A204.1 (cell line): ENCODE data around the gene LRRC59.

Experiments used
- FAIRE-seq: peaks from 2 replicates; lab custom pipeline; 2012; peaks lifted over from hg19 to GRCh38; lab: Jason Lieb, UNC

Gene LRRC59

DNA sequence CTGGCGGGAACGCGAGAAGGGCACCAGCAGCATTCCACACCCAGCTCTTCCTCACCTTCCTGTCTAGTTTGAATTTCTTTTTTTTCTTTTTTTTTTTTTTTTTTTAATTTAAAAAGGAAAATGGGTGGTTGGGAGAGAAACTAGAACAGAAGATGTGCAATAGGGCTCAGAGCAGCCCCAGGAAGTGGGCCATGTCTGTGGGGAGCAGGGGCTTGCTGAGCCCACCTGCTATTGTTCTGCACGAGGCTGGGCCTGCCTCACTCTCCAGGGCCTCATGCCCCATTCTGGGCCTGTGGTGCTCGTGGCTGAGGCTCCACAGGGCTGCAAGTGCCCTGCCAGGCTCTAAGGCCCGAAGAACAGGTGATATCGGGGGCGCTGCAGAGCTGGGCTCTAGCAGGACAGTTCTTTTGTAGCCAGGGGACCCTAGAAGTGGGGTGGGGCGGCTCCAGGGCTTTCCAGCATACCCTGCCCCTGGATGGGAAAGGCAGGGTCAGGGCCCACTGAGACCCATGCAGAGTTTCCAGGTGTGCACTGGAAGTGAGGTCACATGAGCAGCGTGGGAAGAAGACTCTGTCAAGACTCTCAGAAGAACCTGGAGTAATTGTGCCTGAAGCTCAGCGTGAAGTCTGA lies 36.7 kb downstream of the LRRC59 start:
- FAIRE-seq, result no peak

DNA sequence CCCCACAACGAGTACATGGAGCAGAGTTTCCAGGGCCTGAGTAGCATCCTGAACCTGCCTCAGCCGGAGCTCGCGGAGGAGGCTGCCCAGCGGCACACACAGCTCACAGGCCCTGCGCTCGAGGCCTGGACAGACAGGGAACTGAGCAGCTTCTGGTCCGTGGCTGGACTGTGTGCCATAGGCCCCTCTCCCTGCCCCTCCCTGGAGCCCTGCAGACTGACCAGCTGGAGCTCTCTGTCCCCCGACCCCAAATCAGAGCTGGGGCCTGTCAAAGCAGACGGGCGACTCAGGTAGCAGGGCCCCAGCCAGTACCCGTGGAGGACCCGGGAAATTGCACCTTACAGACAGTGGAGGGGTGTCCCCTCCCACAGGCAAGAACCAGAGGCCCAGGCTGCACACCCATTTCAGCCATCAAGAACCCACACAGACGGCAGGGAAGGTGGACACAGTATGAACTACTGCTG lies 37.3 kb downstream of the LRRC59 start:
- no peak for FAIRE-seq

DNA sequence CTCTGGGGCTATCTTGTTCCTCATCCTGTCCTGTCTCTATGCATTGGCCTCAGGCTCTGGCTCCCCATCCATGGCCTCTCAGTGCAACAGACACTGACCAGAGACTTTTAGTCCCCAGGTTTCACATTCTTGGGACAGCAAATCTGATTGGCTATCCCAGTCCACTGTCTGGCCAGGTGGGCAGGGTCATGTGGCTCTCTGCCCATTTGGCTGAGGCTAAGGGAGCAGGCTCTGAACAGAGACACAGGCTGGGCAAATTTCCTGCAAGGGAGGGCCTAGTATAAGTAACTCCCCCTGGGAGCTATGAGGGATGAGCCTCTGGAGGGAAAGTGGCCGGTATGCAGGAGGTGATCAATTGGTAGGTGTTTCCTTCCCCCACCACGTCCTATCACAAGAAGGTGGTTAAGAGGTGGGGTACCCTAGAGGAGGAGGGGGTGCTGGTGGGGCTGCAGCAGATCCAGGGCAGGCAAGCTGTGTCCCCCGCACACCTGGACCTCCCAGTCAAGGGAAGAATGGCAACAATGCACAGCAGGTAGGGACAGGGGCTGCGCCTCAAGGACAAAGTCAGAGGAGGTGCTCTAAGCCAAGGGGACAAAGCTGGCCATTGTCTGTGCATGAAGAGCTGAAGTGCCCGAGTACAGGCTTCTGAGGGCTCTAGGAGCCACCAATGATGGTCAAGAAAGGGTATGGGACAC lies 38.2 kb downstream of the LRRC59 start:
- FAIRE-seq, result no peak

DNA sequence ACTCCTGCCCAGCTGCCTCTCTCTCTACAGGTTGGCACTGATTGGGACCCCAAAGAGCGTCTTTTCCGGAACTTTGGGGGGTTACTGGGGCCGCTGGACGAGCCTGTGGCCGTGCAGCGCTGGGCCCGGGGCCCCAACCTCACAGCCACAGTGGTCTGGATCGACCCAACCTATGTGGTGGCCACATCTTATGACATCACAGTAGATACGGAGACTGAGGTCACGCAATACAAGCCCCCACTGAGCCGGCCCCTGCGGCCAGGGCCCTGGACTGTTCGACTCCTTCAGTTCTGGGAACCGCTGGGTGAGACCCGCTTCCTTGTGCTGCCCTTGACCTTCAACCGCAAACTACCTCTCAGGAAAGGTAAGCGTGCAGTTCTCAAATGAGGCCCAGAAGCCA lies 39.1 kb downstream of the LRRC59 start:
- FAIRE-seq, result no peak

DNA sequence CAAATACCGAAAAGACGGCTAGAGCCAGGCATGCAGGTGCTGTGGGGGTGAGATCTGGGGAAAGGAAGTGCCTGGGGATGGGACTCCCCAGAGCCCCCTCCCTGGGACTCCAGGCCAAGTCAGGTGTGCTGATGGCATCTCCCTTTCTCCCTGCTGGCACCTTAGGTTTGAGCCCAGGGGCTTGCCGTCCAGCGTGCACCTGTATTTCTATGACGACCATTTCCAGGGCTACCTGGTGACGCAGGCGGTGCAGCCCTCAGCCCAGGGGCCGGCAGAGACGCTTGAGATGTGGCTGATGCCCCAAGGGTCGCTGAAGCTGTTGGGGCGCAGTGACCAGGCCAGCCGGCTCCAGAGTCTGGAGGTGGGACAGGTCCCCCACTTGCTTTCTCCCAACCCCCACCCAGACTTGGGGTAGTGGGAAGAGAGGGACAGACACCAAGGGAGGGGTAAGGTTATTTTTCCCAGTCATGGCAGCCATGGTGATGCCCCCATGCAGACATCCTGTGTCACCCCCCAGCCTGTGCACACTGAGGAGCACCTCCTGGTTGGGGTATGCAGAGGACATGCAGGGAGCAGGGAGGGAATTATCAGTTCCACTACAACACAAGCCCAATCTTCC lies 40.3 kb downstream of the LRRC59 start:
- no peak for FAIRE-seq

DNA sequence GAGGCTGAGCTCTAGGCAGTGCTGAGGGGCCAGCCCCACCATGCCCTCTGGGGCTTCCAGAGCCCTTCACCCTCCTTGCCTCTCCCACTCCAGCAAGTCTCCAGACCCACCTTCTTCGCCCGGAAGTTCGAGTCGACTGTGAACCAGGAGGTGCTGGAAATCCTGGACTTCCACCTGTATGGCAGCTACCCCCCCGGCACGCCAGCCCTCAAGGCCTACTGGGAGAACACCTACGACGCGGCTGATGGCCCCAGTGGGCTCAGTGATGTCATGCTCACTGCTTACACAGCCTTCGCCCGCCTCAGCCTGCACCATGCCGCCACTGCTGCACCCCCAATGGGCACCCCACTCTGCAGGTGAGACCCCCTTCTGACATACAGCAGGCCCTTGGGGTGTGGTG lies 40.9 kb downstream of the LRRC59 start:
- FAIRE-seq, result no peak

DNA sequence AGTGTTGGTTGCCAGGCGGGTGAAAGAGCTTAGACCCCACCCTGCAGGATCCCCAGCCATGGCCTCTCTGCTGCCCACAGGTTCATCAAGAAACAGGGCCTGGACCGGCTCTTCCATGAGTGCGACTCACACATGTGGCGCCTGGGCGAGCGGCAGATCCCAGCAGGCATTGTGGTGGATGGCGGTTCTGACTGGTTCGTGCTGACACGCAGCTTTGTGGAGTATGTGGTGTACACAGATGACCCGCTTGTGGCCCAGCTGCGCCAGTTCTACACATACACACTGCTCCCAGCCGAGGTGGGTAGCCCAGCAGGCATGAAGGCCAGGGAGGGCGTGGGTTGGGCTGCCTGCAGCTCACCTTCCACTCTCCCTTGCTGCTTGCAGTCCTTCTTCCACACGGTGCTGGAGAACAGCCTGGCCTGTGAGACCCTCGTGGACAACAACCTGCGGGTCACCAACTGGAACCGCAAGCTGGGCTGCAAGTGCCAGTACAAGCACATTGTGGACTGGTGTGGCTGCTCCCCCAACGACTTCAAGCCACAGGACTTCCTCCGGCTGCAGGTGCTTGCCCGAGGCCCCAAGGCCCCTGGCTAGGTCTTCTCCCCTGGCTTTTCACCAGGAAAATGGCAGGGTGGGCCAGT lies 41.5 kb downstream of the LRRC59 start:
- no peak for FAIRE-seq

DNA sequence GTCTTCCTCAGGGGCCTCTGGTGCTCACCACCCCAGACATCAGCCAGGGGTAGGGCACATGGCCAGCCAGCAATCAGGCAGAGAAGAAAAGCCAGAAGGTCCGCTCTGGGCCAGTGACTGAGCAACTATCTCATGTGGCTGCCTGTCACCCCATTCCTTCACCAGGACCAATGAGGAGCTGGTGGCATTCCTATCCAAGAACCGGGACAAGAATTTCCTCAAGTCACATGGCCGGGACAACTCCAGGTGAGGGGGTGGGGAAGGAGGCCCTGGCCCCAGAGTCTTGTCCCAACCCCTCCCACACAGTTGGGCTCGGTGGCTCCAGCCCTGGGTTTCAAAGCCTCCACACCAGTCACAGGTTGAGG lies 42.0 kb downstream of the LRRC59 start:
- FAIRE-seq, result no peak

DNA sequence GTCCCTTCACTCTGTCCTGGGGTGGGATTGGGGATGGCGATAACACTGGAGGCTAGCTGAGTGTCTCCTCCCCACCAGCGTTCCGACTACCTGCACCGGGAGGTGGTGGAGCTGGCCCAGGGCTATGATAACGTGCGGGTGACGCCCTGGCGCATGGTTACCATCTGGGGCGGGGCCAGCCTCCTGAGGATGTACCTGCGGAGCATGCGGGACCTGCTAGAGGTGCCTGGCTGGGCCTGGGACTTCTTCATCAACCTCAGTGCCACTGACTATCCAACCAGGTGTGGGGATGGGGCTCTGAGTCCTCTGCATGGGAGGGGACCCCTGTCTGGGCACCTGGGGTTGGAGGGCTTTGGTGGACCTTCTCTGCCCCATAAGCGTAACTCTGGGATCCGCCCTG lies 42.5 kb downstream of the LRRC59 start:
- no peak for FAIRE-seq

DNA sequence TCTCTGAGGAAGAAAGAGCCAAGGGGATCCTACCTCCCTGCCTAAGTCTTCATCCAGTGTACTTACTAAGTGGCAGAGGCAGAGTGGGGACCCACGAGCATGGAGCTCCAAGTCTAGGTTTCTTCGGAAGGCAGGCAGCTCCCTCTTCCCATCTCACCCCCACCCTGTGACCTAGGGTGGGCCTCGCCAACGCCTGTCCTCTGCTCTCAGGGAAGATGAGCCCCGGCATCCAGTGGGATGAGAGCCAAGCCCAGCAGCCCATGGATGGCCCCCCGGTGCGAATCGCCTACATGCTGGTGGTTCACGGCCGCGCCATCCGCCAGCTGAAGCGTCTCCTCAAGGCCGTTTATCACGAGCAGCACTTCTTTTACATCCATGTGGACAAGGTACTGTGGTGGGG lies 43.1 kb downstream of the LRRC59 start:
- no peak for FAIRE-seq

DNA sequence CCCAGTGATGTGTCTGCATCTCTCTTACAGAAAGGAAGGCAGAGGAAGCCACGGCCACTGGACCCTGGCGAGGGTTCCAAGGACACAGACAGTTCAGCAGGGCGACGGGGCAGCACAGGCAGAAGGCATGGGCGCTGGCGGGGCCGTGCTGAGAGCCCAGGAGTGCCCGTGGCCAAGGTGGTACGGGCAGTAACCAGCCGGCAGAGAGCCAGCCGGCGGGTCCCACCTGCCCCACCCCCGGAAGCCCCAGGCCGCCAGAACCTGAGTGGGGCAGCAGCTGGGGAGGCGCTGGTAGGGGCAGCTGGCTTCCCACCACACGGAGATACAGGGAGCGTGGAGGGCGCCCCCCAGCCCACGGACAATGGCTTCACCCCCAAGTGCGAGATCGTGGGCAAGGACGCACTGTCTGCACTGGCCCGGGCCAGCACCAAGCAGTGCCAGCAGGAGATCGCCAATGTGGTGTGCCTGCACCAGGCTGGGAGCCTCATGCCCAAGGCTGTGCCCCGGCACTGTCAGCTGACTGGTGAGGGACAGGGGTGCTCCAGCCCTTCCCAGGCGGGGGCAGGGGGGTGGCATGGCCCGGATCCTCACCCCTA lies 43.6 kb downstream of the LRRC59 start:
- no peak for FAIRE-seq

DNA sequence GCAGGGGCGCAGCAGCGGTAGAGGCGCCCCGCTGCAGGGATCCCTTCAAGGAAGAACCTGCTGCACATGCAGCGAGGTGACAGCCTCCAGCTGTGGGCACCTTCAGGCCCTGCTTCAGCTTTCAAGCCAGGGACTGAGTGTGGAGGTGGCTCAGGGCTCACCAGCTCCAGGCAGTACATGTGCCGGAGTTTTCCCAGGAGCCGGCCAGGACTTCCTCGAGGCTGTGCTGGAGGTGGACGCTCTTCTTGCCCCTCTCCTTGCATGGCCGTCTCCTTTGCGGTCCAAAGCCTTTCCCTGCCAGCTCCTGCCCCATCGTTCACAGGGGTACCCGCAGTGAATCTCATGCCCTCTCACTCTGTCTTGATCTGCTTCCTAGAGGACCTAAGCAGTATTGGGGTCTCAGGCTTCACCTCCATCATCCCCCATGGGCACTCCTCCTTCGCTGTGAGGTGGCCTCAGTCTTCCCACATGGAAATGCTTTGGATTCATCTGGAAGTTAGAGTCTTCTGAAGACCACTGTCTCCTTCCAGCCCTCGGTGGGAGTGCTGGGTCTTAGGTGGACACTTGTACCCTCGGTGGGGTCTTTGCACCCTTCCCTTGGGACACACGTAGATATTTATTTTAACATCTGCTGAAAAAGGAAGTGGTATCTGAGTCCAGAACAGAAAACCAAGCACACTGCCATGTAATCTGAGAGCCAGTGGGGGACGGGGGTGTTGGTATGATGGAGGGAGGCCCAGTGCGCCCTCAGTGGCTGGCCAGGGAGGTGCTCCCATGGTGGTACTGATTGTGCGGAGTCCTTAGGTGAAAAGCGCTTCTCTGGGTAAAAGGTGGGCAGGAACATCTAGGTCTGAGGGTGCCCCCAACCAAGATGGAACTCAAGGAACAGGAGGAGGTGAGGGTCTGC lies 44.4 kb downstream of the LRRC59 start:
- no peak for FAIRE-seq

DNA sequence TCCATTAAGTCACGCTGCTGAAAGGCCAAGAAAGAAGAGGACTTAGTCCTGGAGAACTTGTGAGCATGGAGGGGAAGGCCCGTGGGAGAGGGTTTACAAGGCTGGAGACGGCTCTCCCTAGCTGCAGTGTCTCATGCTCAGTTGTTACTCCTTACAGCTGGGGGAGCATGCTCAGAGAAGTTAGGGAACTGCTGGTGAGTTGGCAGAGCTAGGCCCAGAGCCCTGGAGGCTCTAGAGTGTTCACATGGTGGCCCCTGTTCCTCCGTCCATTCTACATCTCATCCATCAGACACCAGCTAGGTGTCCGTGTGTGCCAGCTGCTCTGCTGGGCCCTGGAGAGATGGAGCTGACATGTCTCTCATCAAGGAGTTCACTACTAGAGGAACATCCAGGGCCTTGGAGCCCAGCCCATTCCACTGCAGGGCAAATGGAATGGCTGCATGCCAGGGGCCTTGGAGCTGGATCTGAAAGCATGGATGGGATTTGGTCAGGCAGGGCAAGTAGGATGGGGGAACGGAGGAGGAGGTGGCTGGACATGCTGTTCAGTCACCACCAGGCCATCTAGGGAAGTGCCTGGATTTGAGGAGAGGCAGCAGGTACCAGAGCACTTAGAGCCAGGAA lies 45.1 kb downstream of the LRRC59 start:
- no peak for FAIRE-seq

DNA sequence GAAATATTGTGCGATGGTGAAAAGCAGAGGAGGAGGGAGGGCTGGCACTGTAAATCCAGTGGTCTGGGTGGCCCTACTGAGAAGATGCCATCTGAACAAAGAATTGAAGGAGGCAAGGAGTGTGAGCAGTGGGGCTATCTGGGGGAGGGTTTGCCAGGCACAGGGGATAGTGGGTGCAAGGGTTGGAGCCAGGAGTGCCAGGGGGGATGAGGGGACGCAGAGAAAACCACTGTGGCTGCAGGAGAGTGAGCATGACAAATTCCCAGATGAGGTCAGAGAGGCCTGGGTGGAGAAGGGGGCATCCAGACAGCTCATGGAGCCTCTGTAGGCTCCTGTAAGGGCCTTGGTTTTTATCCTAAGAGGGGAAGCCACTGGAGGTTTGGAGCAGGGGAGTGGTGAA lies 46.6 kb downstream of the LRRC59 start:
- FAIRE-seq, result no peak

DNA sequence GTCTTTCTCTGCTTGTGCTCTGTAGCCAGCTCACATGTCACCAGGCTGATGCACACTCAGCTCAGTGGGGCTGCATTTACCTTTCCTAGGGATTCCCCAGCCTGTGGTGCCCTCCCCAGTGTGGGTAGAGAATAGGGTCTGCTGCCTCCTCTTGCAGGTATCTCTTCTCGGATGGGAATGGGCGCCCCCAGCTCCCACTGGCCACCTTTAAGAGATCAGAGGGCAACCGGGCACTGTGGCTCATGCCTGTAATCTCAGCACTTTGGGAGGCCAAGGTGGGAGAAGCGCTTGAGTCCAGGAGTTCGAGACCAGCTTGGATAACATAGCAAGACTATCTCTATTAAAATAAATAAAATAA lies 48.1 kb downstream of the LRRC59 start:
- no peak for FAIRE-seq

DNA sequence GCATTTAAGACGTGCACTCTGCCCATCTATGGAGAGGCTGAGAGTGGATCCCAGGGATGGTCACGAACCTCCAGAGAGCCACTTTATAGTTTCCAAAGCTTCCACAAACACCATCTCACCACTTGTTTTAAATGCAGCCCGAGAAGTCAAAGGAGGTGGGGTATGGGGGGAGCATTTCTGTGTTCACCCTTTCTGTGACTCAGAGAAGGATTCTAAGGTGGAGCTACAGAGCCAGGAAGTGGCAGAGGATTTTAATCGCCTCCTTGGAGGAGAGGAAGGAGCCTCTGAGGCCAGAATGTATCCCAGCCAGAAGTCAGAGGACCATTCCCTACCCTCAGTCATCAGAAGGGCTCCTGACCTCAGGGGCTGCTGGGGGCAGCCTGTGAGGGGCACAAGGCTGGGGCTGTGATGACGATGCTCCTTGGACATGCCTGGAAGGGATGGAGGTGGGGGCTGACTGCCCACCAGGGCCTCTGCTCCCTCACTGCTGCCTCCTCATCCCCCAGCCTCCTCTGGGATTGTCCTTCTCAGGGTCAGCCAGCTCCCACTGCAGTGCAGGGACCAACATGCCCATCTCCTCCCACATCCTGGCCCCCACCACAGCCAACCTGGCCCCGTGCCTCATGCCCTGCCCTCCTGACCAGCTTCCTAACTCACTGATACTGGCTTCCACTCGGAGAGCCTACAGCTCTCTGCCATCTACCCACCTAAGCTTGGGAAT lies 48.6 kb downstream of the LRRC59 start:
- FAIRE-seq, result no peak

DNA sequence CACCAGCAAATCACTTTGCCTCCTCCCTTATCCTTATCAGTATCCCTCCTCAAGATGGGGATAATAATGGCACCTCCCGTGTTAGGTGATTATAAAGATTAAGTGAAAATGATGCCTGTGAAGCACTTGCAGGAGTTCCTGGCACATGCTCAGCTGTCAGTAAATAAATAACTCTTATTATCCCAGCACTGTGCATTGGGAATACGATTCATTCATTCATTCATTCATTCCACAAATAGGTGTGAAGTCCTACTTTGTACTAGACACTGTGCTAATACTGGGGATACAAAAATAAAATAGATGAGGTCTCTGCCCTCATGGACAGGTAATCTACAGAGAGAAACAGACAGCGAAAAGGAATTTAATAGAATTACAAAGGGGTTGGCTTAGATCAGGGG lies 49.4 kb downstream of the LRRC59 start:
- no peak for FAIRE-seq

DNA sequence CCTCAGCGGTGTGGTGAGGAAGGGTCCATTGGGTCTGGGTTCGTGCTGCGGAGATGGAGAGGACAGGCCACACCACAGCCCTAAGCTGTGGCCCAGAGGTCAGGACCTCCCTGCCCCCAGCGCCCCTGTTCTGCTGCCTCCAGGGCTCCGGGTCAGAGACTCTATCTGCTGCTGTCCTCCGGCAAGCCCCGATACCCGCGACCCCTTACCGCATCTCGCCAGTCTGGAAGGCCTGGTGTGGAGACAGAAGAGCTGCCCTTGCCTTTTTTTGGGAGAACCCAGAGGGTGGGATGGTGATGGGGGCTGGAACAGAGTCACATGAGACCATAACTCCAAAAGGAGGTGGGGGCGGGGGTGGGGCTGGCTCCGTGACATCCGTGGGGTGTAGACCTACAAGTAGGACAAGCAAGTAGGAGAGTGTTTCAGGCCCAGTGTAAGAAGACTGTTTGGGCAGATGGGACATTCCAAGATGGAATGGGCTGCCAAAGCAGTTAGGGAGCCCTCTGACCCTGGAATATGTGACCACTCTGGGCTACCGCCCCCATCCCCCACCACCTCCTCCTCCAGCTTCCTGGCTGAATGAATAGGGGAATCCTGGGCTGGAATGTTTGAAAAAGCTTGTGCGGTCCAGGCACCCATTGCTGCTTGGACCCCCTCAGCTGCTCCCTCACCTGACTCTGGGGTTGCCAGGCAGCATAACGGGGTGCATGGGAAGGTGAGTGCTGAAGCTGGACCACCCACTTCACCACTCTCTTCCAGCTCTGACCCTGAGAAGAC lies 50.0 kb downstream of the LRRC59 start:
- FAIRE-seq, result no peak

DNA sequence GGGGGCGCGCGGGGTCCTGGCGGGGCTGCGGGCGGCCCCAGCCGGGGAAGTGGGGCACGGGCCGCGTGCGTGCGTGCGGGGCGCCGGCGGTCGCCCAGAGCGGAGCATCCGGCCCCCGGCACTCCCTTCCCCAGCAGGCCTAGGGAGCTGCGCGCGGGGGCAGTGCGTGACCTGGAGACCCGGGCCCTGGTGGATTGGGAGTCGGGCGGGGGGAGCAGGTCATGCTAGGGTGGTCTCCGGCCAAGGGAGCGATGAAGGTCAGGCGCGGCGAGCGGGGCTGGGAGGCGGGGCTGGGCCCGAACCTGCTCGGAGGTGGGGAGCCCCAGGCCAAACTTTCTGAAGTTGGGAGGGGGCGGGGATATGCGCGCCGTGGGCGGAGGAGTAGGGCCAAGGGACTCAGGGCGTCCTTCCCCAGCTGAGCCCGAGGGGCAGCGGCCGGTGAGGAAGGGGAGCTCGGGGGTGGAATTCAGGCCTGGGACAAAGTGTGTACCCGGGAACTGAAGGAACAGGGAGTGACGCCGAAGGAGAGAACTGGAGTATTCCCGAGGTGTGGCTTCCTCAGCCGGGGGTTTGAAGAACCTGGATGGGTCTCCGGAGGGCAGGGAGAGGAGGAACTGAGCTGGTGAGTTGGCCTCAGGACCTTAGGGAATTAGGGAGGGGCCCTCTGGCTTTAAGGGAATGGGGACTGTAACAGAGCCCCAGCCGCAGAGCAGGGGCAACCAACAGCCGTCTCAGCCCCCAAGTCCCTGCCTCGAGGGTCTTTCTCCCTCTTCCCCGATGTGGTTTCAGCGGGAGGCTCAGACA lies 50.8 kb downstream of the LRRC59 start:
- no peak for FAIRE-seq
